CD4-positive, alpha-beta T cell treated with Interleukin-15 for 1 hour (primary cell): ENCODE measurements around the gene RTP3.

Experiments
- DNase-seq: peaks from one replicate; pipeline ENCODE4 v3.0.0-alpha.2; 2020

RTP3 gene

DNA sequence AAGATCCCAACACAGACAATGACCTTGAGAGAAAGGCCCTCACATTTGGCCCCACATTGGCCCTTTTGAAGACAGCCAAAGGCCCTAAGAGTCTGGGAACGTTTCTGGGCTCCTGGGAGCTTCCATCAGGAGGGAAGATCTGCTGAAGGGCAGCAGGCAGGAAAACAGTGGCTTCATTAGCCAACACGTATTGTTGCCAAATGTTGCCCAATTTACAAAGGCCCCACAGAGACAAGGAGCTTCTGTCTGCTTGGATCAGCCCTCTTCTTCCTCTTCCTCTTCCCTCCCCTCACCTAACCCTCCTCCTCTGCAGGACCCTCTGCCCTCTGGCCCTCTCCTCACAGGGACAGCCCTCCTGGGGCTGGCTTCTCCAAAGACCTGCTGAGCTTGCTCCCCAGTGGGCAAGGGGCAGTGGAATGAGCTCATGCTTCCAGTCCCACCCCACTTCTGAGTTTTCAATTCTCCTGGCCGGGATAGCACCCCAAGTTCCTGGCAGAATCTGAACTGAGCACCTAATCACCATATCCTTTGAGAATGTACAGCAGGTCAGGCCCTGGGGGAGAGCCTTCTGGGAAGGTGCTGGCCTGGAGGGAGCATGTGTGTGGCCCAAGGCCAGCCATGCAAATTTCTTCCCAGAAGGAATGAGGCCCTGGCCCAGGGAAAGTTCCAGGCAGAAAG is 28.0 kb upstream of the RTP3 start:
- no peak for DNase-seq

DNA sequence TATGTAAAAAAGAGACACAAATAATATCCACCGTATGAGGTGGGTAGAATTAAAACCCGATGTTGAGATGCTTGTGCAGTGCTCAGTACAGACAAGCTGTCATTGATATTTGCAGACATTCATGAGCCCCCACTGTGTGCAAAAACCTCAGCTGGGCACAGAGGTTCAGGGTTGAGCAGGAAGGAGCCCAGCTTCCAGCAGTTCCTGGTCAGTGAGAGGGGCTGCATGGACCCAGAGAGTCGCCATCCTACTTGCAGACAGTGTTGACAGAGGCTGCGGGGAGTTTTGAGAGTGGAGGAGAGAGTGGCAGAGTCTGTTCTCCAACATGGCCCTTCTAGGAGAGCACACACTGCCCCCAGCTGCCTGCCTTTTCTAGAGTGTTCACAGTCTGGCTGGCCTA is 26.9 kb upstream of the RTP3 start:
- DNase-seq: no peak

DNA sequence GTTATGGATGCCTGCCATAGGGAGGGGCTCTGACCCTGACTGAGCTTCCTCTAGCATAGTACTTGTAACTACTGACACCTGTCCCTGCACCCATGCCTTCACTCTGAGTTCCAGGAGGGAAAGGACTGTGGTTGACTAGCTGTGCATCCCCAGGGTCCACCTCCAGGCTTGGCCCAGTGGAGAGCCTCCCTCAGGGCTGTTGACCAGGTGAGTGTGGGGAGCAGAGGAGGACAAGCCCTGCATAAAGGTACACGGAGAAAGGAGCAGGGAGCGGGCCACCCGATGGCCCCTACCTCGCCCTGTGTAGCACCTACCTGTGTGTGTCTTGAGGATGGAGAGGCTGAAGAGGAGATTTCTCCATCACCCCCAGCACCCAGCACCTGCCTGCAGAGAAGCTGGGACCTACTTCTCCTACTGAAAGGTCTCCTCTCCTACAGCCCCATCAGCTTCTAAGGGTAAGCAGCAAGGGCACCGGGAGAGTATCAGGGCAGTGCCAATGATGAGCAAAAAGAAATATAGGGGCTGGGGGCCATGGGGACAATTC is 26.3 kb upstream of the RTP3 start:
- DNase-seq: no peak

DNA sequence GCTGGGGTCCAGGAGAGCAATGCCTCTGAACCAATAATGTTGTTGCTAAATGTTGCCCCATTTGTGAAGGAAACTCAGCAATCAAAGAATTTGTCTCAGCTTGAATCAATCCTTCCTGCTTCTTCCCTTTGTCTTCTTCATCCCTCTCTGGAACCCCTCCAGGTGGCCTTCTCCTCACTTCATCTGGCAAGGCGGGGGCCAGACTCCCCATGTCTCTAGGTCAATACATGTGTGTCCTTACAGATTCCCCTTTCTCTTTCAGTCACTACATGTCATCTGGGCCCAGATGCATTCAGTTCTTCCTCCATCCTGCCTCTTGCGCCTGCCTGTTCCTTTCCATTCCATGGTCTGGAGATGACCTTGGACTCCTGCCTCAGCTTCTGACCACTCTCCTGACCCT is 25.0 kb upstream of the RTP3 start:
- DNase-seq: no peak

DNA sequence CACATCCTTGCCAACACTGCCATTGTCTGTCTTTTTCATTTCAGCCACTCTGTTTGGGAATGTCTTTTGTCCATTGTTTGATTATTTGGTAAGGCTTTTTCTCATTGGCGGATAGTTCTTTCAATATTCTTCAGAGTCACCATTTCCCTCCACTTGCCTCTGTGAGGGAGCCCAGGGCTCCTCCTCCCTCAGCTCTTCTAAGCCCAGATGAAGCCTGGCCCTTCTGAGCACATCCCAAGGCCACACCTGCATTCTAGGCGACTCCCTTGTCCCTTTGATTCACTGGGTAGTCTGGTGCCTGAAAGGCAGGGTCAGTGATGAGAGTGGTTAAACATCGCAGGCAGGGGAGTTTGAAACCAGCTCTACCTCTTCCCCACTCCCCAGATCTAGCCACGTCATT is 20.6 kb upstream of the RTP3 start:
- DNase-seq: no peak

DNA sequence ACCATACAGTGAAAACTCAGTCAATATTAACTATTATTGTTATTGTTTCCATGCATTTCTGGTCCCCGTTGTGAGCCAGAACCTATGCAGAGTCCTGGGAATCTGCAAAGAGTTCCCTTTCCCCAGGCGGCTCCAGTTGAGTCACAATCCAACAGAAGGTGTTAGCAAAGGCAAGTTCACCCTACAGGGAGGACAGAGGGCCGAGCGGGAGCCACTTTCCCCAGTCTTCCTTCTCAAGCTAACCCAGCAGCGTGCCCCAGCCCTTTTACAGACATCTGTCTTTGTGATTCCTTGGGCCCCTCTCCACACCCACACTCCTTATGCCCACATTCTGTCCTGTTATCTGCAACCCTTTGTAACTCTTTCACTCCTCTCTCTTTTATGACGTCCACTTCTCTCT is 20.0 kb upstream of the RTP3 start:
- no peak for DNase-seq

DNA sequence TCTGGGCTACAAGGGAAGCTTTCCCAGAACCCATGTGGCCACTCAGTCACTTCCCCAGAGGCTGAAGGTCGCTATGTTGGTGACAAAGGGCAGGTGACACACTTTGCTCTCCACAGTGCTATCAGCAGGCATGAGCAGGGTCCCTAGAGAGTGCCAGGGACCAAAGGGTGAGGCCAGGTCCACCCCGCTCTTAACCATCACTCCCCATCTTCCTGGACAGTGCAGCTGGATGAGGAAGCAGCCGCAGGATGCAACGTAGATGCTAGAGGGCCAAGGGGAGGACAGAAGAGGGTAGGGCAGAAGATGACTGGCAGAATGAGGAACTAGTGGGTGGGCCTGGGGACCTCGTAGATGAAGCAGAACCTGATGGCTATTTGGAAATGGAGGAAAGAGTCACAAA is 19.4 kb upstream of the RTP3 start:
- peak; percentile 23 for DNase-seq

DNA sequence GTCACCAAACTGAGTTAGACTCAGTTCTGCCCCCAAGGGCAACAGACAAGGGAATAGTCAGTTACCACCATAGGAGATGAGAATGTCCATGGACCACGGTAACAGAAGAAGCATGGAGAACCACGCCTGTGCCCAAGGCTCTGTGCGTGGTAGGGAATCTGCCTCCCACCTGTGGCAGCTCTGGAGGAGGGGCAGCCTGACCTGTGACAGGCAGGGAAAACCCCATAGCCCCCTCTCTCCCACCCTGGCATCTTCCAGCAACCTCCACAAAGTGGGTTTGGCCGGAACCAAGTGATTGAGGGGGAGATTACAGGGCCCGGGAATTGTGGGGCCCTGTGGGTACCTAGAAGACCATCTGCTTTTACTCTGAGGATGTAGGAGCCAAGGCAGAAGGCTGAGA is 18.8 kb upstream of the RTP3 start:
- no peak for DNase-seq

DNA sequence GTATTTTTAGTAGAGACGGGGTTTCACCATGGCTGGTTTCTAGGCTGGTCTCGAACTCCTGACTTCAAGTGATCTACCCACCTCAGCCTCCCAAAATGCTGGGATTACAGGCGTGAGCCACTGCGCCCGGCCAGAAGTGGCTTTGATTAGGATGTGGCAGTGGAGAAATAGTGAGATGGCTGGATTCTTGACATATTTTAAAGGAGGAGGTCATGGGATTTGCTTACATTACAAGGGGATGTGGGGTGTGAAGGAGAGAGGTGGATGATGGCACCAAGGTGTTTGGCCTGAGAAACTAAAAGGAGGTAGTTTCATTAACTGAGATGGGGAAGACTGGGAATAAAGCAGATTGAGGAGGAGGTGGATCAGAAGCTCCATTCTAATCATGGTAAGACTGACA is 18.1 kb upstream of the RTP3 start:
- no peak for DNase-seq

DNA sequence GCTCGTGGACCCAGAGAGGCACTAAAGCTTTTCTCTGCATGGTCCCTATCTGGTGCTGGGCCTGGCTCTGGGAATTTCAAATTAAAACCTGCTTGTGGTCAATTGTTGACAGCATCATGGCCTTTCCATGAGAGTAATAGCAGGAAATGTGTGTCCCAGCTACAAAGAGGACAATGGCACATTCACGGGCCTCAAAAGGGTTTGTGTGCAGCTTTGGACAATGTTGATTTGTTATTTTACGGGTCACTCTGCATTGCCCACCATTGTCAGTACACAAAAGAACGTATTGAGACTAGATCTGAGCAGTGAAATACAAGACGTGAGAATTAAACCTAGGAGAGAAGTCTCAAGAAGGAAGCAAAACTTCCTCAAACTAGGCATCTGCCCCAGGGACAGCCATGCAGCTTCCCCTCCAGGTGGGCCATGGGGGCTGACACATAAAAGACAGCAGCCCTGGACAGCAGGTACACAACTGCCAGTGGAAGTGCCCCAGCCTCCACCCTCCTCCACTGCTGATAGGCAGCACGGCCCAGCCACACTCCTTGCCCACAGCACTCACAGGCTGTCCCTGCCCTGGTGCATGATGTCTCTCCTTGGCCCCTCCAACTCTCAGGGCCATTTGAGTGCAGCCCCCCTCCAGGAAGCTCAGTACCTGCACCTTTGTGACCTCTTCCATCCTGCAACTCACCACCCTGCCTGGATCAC is 17.1 kb upstream of the RTP3 start:
- DNase-seq: no peak

DNA sequence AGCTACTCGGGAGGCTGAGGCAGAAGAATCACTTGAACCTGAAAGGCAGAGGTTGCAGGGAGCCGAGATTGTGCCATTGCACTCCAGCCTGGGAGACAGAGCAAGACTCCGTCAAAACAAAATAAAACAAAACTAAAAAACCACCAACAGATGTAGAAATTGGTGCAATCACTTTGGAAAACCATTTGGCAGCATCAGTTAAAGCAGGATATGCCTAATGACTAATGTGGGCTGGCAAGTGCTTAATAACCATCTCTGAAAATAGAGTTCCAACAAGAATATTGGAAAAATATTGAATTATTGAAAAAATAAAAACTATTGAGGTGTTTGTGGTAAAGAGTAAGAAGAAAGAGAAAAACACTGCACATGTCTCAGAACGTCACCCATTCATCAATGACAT is 16.1 kb upstream of the RTP3 start:
- no peak for DNase-seq

DNA sequence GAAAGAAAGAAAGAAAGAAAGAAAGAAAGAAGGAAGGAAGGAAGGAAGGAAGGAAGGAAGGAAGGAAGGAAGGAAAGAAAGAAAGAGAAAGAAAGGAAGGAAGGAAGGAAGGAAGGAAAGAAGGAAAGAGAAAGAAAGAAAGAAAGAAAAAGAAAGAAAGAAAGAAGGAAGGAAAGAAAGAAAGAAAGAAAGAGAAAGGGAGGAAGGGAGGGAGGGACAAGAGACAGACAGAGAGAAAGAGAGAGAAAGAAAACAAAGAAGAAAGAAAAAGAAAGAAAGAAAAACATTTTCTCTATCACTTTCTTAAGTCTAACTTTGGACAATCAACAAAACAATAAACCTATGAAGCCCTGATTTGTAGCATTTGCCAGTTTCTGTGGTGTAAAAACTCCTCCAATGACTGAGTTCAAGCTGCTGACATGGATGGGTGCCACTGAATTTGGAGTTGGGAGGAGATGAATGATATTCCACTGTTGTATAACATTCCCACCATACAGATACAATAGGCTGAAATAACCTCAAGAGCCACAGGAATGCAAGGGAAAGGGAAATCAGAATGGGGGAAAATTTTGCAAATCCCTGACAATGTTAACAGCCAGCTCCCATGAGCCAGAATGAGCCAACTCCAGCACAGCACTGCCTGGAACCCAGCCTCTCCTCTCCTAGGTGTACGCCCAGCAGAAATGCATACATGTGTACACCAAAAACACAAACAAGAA is 15.0 kb upstream of the RTP3 start:
- DNase-seq: no peak

DNA sequence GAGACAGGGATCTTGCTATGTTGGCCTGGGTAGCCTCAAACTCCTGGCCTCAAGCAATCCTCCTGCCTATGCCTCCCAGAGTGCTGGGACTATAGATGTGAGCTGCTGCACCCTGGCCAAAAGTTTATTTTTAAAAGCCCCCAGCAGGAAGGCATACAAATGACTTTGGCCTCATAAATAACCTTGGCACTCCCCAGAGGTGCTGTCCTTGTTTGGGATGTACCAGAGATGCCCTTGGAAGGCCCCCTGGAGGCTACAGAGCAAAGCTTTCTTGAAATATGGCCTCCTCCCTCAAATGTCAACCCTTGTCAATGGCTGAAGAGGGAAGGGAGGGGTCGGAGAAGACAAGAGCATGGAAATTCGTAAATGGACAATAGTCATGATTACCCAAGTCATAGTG is 14.0 kb upstream of the RTP3 start:
- no peak for DNase-seq

DNA sequence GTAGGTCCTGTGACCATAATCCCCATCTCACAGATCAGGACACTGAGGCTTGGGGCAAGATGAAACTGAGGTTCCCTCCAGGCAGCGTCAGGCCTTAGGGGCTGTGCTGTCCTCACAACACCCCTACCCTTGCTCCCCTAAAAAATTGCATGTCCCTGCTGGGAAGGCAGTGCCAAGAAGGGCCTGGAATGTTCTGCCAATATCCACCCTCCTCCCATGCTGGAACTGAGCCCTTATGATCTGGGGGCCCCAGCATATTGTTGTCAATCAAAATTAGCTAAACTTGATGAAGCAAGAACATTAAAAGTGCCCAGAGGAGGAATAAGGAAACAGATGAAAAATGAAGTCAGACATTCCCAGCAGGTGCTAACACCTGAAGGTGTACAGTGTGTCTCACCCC is 13.4 kb upstream of the RTP3 start:
- DNase-seq: no peak

DNA sequence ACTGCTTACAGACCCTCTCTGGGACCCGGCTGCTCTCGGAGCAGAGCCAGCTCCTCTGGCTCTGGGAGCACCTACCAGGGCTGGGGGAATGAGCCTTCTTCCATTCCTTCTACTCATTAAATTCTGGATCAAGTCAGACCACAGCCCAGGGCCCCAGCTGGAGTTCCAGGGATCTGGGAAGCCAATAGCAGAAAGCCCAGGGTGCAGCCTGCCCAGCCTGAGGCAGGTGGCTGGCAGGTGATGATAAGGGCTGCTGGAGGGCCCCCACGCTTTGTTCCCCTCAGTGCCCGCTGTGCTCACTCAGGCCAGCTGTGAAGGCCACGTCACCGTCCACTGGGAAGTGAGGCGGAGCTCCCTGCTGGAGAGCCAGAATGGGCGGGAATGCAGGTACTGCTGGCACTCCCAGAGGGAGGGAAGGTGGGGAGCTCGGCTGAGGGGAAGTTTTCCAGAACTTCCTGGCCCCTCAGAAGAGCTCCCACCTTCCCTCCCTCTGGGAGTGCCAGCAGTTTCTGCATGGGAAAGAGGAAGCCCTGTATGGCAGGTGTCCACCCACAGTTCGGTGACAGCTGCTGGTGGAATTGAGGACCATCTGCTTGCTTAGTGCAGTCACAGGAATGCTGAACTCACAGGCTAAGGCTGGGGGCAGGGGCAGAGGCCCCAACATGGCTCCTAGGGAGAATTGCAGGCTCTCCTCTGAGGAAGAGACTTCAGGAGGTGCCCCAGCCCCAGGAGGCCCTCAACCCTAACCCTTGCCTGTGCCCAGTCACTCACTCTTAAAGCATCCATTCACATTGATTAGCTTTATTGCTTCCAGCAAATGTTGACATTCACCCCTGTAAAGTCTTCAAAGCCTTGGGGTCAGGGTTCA is 12.6 kb upstream of the RTP3 start:
- no peak for DNase-seq

DNA sequence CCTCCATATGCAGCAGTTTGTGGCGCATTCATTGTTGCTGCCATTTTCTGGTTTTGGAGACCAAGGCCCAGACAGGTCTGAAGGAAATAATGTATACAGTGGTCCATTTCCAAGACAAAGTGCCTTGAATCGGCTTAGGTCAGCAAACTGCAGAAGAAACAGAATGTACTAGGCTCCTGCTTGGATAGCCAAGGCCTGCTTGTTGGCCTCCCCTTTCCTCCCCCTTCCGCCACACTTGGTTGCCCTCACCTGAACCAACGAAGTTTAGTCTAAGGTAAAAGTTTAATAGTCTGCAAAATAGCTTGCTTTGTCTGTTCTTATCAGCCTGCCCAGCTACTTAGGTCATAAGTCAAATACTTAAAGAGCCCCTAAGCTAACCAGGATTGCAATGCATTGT is 12.0 kb upstream of the RTP3 start:
- no peak for DNase-seq

DNA sequence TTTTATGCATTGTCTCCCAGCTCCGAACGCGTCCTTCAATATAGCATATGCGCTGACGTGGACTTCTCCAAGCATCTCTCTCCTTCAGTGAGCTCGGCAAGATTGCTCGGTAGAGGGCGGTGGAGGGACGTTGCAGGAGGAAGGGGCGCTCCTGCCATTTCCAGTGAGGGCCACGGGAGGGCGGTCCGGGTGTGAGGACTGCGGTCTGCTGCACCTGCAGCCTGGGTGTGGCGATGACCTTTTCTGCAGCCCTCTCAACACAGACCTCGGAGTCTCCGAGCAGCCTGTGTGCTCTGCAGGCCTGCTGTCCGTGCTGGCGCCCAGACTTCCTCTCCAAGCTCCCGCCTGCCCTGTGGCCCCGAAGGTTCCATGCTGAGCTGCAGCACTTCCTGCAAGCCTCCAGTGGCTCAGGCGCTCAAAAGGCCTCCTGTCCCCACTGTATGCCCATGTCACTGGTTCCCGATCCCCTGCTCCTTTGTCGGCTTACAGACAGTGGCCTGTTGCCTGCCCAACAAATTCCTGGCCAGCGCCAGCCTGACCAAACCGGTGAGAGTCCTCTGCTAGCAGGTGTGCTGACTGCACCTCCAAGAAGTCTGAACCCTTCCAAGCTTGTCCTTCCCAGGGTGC is 8.9 kb upstream of the RTP3 start:
- peak; percentile 89 for DNase-seq

DNA sequence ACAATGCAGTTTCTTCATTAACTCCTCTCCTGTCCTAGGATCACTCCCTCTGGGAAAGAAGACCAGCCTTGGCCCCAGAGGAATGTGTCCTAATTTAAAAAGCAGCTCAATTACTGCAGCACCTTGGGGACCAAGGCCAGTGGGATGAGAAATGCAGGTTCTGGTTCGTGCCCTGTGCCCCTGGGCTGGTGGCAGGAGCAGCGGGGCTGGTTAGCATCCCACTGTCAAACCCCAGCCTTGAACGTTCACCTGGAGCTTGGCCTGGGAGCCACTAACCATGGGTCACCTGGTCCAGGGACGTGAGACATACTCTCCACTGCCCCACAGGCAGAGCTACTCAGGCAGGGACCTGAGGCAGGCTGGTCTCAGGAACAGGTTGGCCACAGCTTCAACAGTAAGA is 8.4 kb upstream of the RTP3 start:
- no peak for DNase-seq

DNA sequence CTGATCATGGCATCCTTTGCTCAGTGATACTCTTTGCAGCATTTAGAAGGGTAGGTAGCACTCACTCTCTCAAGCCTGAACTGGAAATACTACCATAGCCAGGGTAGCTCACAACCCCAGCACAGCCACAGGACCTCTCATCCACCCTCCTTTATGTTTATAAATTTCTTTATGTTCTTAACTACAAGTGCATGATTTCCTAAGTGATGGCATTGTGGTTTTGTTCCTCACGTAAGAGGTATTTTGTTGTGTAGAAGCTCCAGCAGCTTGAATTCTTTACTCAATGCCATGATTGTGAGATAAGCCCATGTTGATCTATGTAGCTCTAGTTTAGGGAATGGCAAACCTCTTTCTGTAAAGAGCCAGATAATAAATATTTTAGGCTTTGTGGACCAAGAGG is 7.9 kb upstream of the RTP3 start:
- DNase-seq: no peak

DNA sequence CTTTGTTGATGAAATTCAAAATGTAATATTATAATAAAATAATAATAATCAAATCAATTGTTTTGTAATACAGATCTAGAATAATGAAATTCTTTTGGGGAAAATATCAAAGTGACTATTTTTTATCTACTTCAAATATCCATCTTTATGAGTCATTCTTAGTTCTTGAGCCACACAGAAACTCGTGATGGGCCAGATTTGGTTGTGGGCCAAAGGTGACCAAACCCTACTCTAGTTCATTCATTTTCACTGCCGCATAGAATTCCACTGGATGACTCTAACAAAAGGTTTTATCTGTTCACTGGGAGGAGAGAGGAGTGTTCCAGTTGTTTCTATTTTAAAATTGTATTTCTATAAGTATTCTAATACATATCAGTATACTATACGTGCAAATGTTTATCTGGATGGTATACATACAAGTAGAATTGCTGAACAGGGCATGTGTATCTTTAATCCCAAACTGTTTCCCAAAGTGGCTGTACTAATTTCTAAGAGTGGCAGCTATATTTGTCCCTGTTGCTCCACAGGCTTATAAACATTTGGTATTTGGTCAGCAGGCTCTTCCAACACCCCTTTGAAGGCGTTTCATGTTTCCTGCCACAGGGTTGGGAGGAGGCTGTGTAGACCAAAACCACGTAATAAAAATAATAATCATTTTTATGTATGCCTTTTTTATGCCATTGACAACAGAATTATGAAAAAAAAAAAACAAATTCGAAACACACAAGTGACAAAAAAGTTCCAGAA is 7.3 kb upstream of the RTP3 start:
- no peak for DNase-seq

DNA sequence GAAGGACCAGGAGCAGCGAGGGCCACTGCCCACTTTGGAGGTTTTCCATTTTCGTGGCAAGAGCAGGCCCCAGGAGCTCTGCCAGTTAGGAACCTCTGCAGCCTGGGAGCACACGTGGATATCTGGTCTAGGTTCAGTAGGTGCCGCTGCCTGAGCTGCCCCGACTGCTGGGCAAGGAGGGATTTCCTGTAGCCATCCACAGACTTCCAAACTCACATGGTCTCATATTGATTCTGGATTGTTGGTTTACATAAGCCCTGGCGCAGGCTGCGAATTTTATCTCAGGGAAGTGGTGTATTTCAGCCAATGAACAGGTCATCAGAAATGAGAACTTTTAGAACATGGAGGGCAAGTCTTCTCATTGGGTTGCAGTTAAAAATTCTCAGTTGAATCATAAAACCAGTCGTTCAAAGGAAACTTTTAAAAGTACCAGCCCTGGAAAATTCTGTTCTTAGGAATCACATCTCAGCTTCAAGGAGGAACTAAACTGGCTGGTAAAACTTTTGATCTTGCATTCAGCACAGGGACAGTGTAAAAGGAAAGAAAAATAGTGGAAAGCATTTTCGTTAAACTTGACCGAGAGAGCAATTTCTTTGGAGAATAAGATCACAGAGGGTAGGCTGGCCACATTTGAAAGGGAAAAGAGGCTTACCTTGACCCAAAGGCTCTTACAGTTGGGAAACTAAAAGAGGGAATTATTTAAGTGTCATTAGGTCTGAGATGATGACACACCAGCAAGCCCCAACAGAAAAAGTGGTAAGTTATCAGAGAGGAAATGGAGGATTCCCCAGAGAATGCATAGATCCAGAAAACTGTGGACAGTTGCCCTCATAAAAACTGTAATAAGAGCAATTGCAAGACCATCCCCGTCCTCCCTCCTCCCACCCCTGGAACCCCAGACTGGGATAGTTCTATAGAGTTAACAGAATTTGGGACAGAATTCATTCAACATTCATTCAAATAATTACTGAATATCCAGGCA is 6.4 kb upstream of the RTP3 start:
- DNase-seq: no peak
